Keratinocyte (primary cell): ENCODE measurements around the gene CBX2. TPM values are rescaled to one million over a fixed set of nuclear protein-coding genes. Genes with fewer than 3 reads are reported as not detected.

ENCODE experiments used
- DNase-seq: peaks from one replicate; pipeline ENCODE4 v3.0.0-alpha.2; 2011; ENCODE audit warnings: low read depth, missing footprints, low spot score
- FAIRE-seq: peaks from 2 replicates; lab custom pipeline; 2011; peaks lifted over from hg19 to GRCh38; lab: Jason Lieb, UNC
- H2AFZ ChIP-seq: 2 replicates; pipeline ENCODE4 v1.6.0; 2012; ENCODE audit warnings: low read length, control low read depth, inconsistent platforms; ENCODE audit not compliant: control insufficient read depth
- H3K27ac ChIP-seq: 2 replicates; pipeline ENCODE4 v1.5.1; 2011; ENCODE audit warnings: low read length; ENCODE audit not compliant: control insufficient read depth, insufficient read depth
- H3K27me3 ChIP-seq: 3 replicates; pipeline ENCODE4 v1.6.0; 2011; ENCODE audit warnings: low read length; ENCODE audit not compliant: control insufficient read depth, insufficient read depth; ENCODE audit errors: extremely low read depth
- H3K36me3 ChIP-seq, 2 experiments: 2 replicates in 1 of 2; 3 replicates in 1 of 2; pipeline ENCODE4 v1.5.1; 2011; ENCODE audit warnings: low read length in 2 of 2, mild to moderate bottlenecking in 1 of 2; ENCODE audit not compliant: control insufficient read depth in 2 of 2, insufficient read depth in 2 of 2; ENCODE audit errors: extremely low read depth in 1 of 2
- H3K4me1 ChIP-seq: 3 replicates; pipeline ENCODE4 v1.5.1; 2011; ENCODE audit warnings: low read length; ENCODE audit not compliant: control insufficient read depth, insufficient read depth; ENCODE audit errors: extremely low read depth
- H3K4me2 ChIP-seq: 3 replicates; pipeline ENCODE4 v1.6.0; 2011; ENCODE audit warnings: low read depth, low read length; ENCODE audit not compliant: control insufficient read depth, insufficient read depth; ENCODE audit errors: extremely low read depth
- H3K4me3 ChIP-seq, 3 experiments: fragments of 200-600 bp in 1 of 3; sonication (generic) in 1 of 3; 2 replicates in 2 of 3; 3 replicates in 1 of 3; pipeline ENCODE4 v1.5.1; 2011 to 2016; ENCODE audit warnings: low read length in 3 of 3, mild to moderate bottlenecking in 3 of 3, control low read depth in 2 of 3, inconsistent platforms in 1 of 3, low read depth in 1 of 3, mixed read lengths in 1 of 3, mixed run types in 1 of 3, moderate library complexity in 1 of 3; ENCODE audit not compliant: control insufficient read depth in 2 of 3, insufficient read depth in 2 of 3; ENCODE audit errors: extremely low read depth in 1 of 3
- H3K79me2 ChIP-seq: 2 replicates; pipeline ENCODE4 v1.6.0; 2012; ENCODE audit warnings: low read length; ENCODE audit not compliant: control insufficient read depth, insufficient read depth
- H3K9ac ChIP-seq: 3 replicates; pipeline ENCODE4 v1.6.0; 2011; ENCODE audit warnings: low read length; ENCODE audit not compliant: control insufficient read depth, insufficient read depth; ENCODE audit errors: extremely low read depth
- H3K9me1 ChIP-seq: 3 replicates; pipeline ENCODE4 v1.6.0; 2011; ENCODE audit warnings: low read length; ENCODE audit not compliant: control insufficient read depth, insufficient read depth; ENCODE audit errors: extremely low read depth
- H3K9me3 ChIP-seq: 2 replicates; pipeline ENCODE4 v1.5.1; 2012; ENCODE audit warnings: low read depth, low read length; ENCODE audit not compliant: control insufficient read depth
- H4K20me1 ChIP-seq: 3 replicates; pipeline ENCODE4 v1.6.0; 2011; ENCODE audit warnings: low read length; ENCODE audit not compliant: control insufficient read depth, insufficient read depth; ENCODE audit errors: extremely low read depth
- CTCF ChIP-seq, 3 experiments: IDR thresholded peaks in 1 of 3; conservative IDR thresholded peaks in 1 of 3; optimal IDR thresholded peaks in 1 of 3; 2 replicates in 2 of 3; 3 replicates in 1 of 3; pipeline versions ENCODE3 to v1.5.1; 2011; ENCODE audit warnings: low read length in 3 of 3, mild to moderate bottlenecking in 3 of 3, moderate library complexity in 2 of 3, control low read depth in 1 of 3, inconsistent platforms in 1 of 3; ENCODE audit not compliant: insufficient read depth in 2 of 3; ENCODE audit errors: extremely low read depth in 1 of 3
- EZH2 ChIP-seq: IDR thresholded peaks from one replicate; pipeline ENCODE4 v1.6.1; 2012; ENCODE audit warnings: inconsistent platforms, mild to moderate bottlenecking, low read length, moderate library complexity
- dilution Hi-C: fragments of 300-500 bp; cut with MboI; formaldehyde crosslinking; loops from one replicate; pipeline ENCODE4 v1.7.0; 2020; ENCODE audit warnings: low sequenced_read_pairs; ENCODE audit not compliant: extremely low pct_ligation_motif_present
- polyA plus RNA-seq, 5 experiments: library from polyadenylated mRNA; depleted of rRNA in 3 of 5; stranded (reverse) in 3 of 5; stranded (forward) in 1 of 5; unstranded in 1 of 5; fragments of >200 nt; gene quantifications; 1 replicate in 1 of 5; 2 replicates in 3 of 5; 3 replicates in 1 of 5; pipeline versions ENCODE4 v1.2.1 to v1.2.3, GENCODE V29; 2011 to 2012; ENCODE audit warnings: missing spikeins in 2 of 5, low read depth in 1 of 5, low replicate concordance in 1 of 5

The CBX2 gene
- polyA plus RNA-seq, 1 donor (not counting 4 experiments of a cell fraction or from before 2014, with no cell fraction given): 1.7 TPM

- no peak overlapping the region for H3K9ac ChIP-seq
- H3K27ac ChIP-seq: no peak overlapping the region
- peaks cover 90% of the 10 kb centered on the region for H3K27me3 ChIP-seq
- H3K4me1 ChIP-seq: peaks cover 5% of the 10 kb centered on the region
- no peaks in the 10 kb centered on the region for H3K36me3 ChIP-seq
- H3K9me3 ChIP-seq: no peaks in the 10 kb centered on the region
- H3K79me2 ChIP-seq: no peaks in the 10 kb centered on the region
- H4K20me1 ChIP-seq: peaks cover 2% of the 10 kb centered on the region
- no peak for TF ChIP-seq CTCF (optimal IDR thresholded peaks at IDR 0.05 in 1 of 3, IDR thresholded peaks at IDR 0.05 in 1 of 3, conservative IDR thresholded peaks at IDR 0.05 in 1 of 3; ENCODE audit: extremely low read depth in 1 of 3, insufficient read depth in 2 of 3, low read length in 3 of 3)
- peak; percentile 81 for TF ChIP-seq EZH2
- no peak for DNase-seq
- dilution Hi-C loops: no loop called here
- peak overlapping the region in 1 of 3 experiments; percentile 25 for H3K4me3 ChIP-seq
- peak overlapping the region; percentile 45 for H3K4me2 ChIP-seq
- H3K9me1 ChIP-seq: no peaks in the 10 kb centered on the region
- no peak for FAIRE-seq
- no peak overlapping the region for H2AFZ ChIP-seq
These were observed 37.3 kb downstream of the CBX2 start for GRCh38 chr17:79814974-79815835.

- no peaks in the 10 kb centered on the region for H3K9me3 ChIP-seq
- no peaks in the 10 kb centered on the region for H3K9me1 ChIP-seq
- H3K27me3 ChIP-seq: peaks cover 88% of the 10 kb centered on the region
- dilution Hi-C loops: no loop called here
- H3K79me2 ChIP-seq: no peaks in the 10 kb centered on the region
- H3K4me2 ChIP-seq: no peak overlapping the region
- H3K27ac ChIP-seq: no peak overlapping the region
- TF ChIP-seq EZH2 (peak; percentile 41), CTCF (optimal IDR thresholded peaks at IDR 0.05 in 1 of 3, IDR thresholded peaks at IDR 0.05 in 1 of 3, conservative IDR thresholded peaks at IDR 0.05 in 1 of 3; ENCODE audit: extremely low read depth in 1 of 3, insufficient read depth in 2 of 3, low read length in 3 of 3) (no peak)
- H3K4me1 ChIP-seq: peaks cover 5% of the 10 kb centered on the region
- FAIRE-seq: no peak
- no peak overlapping the region for H2AFZ ChIP-seq
- DNase-seq: no peak
- H3K4me3 ChIP-seq: no peak overlapping the region
- no peaks in the 10 kb centered on the region for H3K36me3 ChIP-seq
- no peak overlapping the region for H3K9ac ChIP-seq
- peaks cover 2% of the 10 kb centered on the region for H4K20me1 ChIP-seq
These were observed 38.0 kb downstream of the CBX2 start for GRCh38 chr17:79815836-79816461.
